ENCODE measurements around the gene RCSD1.

The RCSD1 gene

GRCh38 chr1:167746988-167747655 lies 117.1 kb downstream of the RCSD1 start:
- TF ChIP-seq CTCF (IDR thresholded peaks at IDR 0.05; ENCODE audit: insufficient read depth, low read length) (no peak), POLR2AphosphoS5 (IDR thresholded peaks at IDR 0.05; ENCODE audit: low read depth) (no peak), REST (IDR thresholded peaks at IDR 0.05; ENCODE audit: insufficient replicate concordance, low read depth) (no peak), GABPA (IDR thresholded peaks at IDR 0.05; ENCODE audit: low read depth) (no peak), SPI1 (IDR thresholded peaks at IDR 0.05; ENCODE audit: borderline replicate concordance, low read depth) (no peak)
- no peak for DNase-seq (ENCODE audit: low read depth in 1 of 2, low spot score in 1 of 2)
- Histone ChIP-seq H3K27ac (replicated peaks) (no peak overlapping the region; the same call in 1 of the 2 replicates), H3K27me3 (ENCODE audit: insufficient read depth, poor library complexity, severe bottlenecking) (no peaks in the 10 kb centered on the region), H3K4me3 (replicated peaks; ENCODE audit: insufficient read depth, low read length) (no peak overlapping the region)

- Histone ChIP-seq H3K4me3 (replicated peaks; ENCODE audit: insufficient read depth, low read length) (no peak overlapping the region), H3K27ac (replicated peaks) (no peak overlapping the region), H3K27me3 (ENCODE audit: insufficient read depth, poor library complexity, severe bottlenecking) (no peaks in the 10 kb centered on the region)
- DNase-seq (ENCODE audit: low read depth in 1 of 2, low spot score in 1 of 2): no peak
- TF ChIP-seq CTCF (IDR thresholded peaks at IDR 0.05; ENCODE audit: insufficient read depth, low read length) (no peak), POLR2AphosphoS5 (IDR thresholded peaks at IDR 0.05; ENCODE audit: low read depth) (no peak)
Measured at GRCh38 chr1:167747988-167748387, 118.0 kb downstream of the RCSD1 start.

GRCh38 chr1:167748906-167749305 lies 118.9 kb downstream of the RCSD1 start:
- H3K27me3 ChIP-seq (ENCODE audit: insufficient read depth, poor library complexity, severe bottlenecking): no peaks in the 10 kb centered on the region
- H3K27ac ChIP-seq (replicated peaks): no peak overlapping the region
- no peak for TF ChIP-seq CTCF (IDR thresholded peaks at IDR 0.05; ENCODE audit: insufficient read depth, low read length)
- no peak for TF ChIP-seq POLR2AphosphoS5 (IDR thresholded peaks at IDR 0.05; ENCODE audit: low read depth)
- no peak for DNase-seq (ENCODE audit: low read depth in 1 of 2, low spot score in 1 of 2)
- no peak overlapping the region for H3K4me3 ChIP-seq (replicated peaks; ENCODE audit: insufficient read depth, low read length)

GRCh38 chr1:167749741-167750140 lies 119.7 kb downstream of the RCSD1 start:
- DNase-seq (ENCODE audit: low read depth in 1 of 2, low spot score in 1 of 2): no peak
- H3K4me3 ChIP-seq (replicated peaks; ENCODE audit: insufficient read depth, low read length): no peak overlapping the region
- no peak overlapping the region for H3K27ac ChIP-seq (replicated peaks)
- TF ChIP-seq REST (IDR thresholded peaks at IDR 0.05; ENCODE audit: insufficient replicate concordance, low read depth) (no peak), GABPA (IDR thresholded peaks at IDR 0.05; ENCODE audit: low read depth) (no peak), SPI1 (IDR thresholded peaks at IDR 0.05; ENCODE audit: borderline replicate concordance, low read depth) (no peak), CTCF (IDR thresholded peaks at IDR 0.05; ENCODE audit: insufficient read depth, low read length) (no peak), POLR2AphosphoS5 (IDR thresholded peaks at IDR 0.05; ENCODE audit: low read depth) (no peak)
- no peaks in the 10 kb centered on the region for H3K27me3 ChIP-seq (ENCODE audit: insufficient read depth, poor library complexity, severe bottlenecking)
